Measurements from ENCODE around the gene MAP3K4.
A peak's percentile ranks its signal among the peaks of the same experiment; 100 is the strongest.

The MAP3K4 gene

GRCh38 chr6:160991406-160992060 lies at the start of gene MAP3K4:
Gene MAP3K4, plus strand, starts transcription at chr6:160991769. Its CDS starts 163 bp downstream, at chr6:160991932.
- DNase-seq (ENCODE audit: low read depth in 2 of 3, low spot score in 2 of 3): peak; percentile 61 to 68 (median 63)

DNA sequence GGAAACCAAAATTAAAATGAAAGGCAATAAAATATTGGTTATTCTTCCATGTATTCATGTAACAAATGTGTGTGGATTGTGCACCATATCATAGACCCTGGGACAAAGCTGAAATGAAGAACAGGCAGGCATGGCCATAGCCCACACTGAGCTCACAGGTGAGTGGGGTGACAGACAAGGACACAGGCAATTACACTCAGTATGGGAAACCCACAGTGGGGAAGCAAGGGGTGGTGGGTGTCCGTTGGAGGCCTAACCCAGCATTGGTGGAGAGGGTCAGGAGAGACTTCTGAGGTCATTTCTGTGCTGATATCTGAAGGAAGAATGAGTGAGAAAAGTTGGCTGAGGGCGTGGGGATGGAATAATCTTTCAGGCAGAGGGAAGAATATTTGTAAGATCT lies 47.6 kb upstream of the MAP3K4 start:
- DNase-seq (ENCODE audit: low read depth in 2 of 3, low spot score in 2 of 3): no peak

DNA sequence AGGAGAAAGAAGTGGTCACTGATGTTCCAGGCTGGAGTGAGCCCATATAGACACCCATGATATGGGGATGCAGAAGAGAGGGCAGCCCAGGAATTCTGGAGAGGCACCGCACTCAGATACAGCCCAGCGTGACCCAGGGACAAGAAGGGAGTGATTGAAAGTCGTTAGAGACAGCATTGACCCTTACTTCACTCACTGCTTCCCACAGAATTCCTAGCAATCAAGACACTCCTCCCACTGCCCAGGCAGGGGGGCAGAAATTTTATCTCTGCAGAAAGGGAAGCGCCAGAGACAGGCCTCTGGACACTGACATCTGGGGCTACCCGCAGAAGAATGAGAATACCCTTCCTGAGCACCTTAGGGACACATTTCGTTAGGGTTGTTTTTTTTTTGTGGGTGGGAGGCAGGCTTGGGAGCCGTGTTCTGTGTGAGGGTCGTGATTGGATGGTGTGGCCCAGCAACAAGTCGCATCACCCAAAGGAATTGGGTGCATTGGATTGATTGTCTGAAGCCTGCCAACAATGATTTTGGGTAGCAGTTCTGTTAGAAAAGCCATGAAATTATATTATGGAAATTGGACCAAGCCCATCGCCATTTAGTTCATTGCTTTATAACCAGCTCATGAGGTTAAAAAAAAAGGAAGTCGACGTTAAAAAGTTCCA lies 45.9 kb upstream of the MAP3K4 start:
- no peak for DNase-seq (ENCODE audit: low read depth in 2 of 3, low spot score in 2 of 3)

DNA sequence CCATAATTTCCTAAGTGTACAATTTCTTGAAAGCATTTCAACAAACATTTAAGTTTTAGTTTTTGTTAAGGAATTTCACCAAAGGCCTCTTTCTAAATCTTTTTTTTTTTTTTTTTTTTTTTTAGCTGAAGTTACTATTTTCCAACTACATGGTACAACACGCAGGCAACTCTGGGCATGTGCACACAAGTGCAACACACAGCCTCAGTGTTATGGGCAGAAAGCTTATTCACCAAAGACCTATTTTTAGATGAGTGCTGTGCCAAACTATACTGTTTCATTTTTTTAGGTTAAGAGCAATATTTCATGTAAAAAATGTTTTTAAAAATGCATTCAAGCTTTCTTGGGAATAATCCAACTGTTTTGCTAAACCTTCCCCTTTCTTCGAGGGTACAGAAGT lies 42.0 kb upstream of the MAP3K4 start:
- no peak for DNase-seq (ENCODE audit: low read depth in 2 of 3, low spot score in 2 of 3)

DNA sequence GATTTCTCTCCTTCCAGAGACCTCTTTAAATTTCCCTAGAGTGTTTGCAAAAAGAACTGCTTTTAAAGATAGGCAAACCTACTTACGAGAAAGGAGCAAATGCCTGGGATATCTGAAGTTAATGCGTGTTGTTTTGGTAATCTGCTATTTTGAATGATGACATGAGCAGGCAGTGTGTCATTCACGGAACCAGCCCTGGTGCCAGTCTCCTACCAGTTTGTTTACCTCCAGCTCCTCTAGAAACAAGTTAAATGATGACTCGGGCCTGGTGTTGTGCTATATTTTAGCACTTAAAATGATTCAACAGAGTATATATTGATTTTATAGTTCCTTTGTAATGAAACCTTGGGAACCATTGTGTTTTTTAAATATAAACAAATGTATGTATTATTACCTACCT lies 41.1 kb upstream of the MAP3K4 start:
- DNase-seq (ENCODE audit: low read depth in 2 of 3, low spot score in 2 of 3): no peak

- DNase-seq (ENCODE audit: low read depth in 2 of 3, low spot score in 2 of 3): no peak
These were observed 40.2 kb upstream of the MAP3K4 start for GRCh38 chr6:160951187-160952030.

GRCh38 chr6:160952633-160953281 lies 38.8 kb upstream of the MAP3K4 start:
- DNase-seq (ENCODE audit: low read depth in 2 of 3, low spot score in 2 of 3): no peak

- no peak for DNase-seq (ENCODE audit: low read depth in 2 of 3, low spot score in 2 of 3)
These were observed 35.9 kb upstream of the MAP3K4 start for GRCh38 chr6:160955508-160956295.

DNA sequence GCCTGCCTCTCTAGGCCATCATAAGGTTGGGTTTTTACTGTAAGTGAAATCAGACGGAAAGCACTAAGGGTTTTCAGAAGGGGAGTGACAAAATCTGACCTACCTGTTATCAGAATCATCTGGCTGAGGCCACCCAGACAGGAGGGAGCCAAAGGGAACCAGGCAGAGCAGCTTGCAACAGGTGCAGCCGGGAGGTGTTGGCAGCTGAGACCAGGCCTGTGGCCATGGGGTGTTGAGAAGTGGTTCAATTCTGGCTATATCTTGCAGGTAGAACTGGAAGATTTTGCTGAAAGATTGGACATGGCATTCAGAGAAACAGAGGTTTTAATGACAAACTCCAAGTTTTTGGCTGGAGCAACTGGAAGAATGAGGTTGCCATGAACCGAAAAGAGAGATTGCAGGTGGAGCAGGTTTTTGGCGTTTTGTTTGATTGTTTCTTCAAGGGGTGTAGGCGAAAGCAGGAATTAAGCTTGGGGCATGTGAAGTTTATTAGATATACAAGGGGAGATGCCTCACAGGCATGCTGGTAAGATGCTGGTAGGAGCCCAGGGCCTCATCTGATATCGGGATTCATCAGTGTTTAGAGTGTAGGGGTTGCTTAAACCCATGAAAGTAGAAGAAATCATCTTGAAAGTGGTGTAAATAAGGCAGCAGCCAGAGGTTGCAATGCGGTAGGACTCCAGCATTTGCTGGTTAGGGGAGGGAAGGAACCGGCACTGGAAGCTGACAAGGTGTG lies 35.1 kb upstream of the MAP3K4 start:
- no peak for DNase-seq (ENCODE audit: low read depth in 2 of 3, low spot score in 2 of 3)

- DNase-seq (ENCODE audit: low read depth in 2 of 3, low spot score in 2 of 3): no peak
These were observed 31.7 kb upstream of the MAP3K4 start for GRCh38 chr6:160959726-160960435.

DNA sequence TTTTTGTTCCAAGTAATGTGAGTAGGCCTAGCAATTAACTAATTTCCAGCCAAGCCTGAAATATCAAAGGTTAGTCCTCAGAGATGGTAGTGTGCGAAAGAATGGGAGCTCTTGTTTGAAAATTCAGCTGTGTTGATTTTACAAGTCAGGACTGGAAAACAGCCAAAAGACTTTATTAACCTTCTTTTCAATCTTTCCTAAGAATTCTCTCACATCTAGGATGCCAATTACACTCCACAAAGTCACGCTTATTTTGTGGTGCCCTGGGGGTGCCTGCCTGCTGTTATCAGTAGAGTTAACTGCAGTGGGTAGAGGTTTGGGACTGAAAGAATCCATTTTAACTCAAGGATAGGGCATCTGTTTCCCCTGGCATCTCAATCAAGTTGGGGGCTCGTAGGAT lies 30.7 kb upstream of the MAP3K4 start:
- no peak for DNase-seq (ENCODE audit: low read depth in 2 of 3, low spot score in 2 of 3)

DNA sequence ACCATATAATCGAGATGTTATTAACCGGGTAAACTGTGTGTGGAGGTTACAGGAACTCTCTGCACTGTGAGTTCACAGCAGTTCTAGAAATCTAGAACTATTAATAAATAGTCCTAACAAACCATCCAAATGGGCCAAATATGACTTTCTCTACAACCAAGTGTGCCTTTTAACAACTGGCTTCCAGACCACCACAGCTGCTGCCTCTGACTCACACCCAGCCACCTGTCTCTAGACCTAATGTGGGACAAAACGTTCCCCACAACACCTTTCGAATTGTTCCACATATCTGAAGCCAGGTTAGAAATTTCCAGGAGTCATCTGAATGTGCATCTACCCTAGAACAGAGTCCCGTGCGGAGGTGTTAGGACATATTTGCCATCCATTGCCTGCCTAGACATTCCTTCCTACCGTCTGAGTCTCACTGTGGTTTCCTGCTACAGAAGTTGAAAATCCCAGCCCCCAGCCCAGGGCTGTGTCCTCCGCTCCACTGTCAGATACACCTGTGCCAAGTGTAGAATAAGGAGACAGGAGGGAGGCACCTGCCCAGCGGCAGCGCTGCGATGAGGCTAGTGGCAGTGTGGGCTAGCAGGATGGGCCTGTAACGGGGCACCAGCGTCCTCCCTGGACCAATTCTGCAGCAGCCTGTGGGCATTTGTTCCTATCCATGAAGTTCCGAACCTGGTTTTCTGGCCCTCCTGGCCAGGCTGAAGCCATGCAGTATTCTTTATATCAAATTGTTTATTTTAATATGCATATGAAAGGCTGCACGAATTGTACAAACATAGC lies 28.5 kb upstream of the MAP3K4 start:
- no peak for DNase-seq (ENCODE audit: low read depth in 2 of 3, low spot score in 2 of 3)

- DNase-seq (ENCODE audit: low read depth in 2 of 3, low spot score in 2 of 3): no peak
These were observed 27.9 kb upstream of the MAP3K4 start for GRCh38 chr6:160963651-160964050.

DNA sequence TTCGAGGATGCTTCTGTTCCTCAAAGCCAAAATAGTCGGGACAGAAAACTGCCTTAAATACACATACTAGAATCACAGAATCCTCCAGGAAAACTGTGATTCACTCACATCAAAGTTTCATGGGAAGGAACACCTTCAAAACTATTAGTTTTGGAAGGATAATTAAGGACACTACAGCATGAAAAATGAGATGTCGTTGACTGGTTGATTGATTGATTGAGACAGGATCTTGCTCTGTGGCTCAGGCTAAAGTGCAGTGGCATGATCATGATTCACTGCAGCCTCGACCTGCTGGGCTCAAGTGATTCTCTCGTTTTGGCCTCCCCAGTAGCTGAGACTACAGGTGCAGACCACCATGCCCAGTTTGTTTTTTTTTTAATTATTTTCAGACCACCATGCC lies 25.7 kb upstream of the MAP3K4 start:
- DNase-seq (ENCODE audit: low read depth in 2 of 3, low spot score in 2 of 3): no peak

DNA sequence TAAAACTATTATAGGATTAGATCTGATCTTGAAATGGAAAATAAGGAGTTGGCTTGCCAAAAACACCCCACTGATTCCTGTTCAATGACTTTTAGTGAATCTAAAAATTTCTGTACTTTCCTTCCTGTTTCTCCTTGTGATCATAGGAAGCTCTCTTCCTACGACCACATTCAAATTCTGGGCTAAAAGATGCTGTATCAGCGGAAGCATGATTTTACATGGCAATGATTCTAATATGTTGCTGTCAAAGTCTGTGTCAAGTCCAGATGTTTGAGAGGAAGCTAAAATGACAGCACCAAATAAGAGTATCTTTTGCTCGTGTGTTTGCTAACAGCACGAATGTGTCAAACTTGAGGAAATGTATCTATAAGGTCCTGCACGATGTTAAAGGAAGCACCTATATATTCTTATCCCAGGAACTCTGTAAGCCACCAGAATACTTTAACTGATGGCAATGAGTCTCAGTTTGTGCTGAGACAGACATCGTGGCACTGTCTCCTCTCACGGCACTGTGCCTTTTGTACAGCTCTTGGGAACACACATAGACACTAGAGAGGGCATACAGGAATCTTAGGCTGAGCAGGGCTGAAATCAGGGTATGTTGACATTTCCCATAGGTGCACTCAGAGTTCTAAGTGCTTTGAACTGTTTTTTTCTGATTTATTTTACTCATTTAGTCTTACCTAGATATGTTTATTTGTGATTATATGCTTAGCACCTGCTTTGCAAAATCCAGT lies 24.9 kb upstream of the MAP3K4 start:
- DNase-seq (ENCODE audit: low read depth in 2 of 3, low spot score in 2 of 3): no peak

DNA sequence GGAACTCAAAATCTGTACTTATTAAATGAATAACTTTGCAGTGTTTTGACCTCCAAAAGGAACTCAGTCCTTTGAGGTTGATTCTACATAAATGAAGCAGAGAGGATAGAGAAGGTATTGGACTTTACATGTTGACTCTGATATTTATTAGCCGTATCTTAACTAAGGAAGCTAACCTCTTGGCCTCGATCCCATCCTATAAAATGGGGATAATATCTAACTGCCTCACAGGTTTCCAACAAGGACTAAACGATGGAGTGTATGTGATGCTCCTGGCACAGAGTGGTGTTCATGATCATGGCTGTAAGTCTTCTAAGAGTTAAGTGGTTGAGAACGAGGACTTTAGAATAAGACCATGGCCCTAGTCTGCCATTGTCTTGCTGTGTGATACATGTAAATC lies 24.2 kb upstream of the MAP3K4 start:
- no peak for DNase-seq (ENCODE audit: low read depth in 2 of 3, low spot score in 2 of 3)

- DNase-seq (ENCODE audit: low read depth in 2 of 3, low spot score in 2 of 3): no peak
These were observed 23.7 kb upstream of the MAP3K4 start for GRCh38 chr6:160967833-160968232.

GRCh38 chr6:160971171-160971570 lies 20.4 kb upstream of the MAP3K4 start:
- no peak for DNase-seq (ENCODE audit: low read depth in 2 of 3, low spot score in 2 of 3)

Measured in activated CD8-positive, alpha-beta memory T cell treated with anti-CD3 and anti-CD28 coated beads for 48 hours (primary cell).